ENCODE measurements around the gene MYO1D.

GRCh38 chr17:32622540-32622939 is 254.4 kb downstream of the MYO1D start:
- TF ChIP-seq, protein P1, sequence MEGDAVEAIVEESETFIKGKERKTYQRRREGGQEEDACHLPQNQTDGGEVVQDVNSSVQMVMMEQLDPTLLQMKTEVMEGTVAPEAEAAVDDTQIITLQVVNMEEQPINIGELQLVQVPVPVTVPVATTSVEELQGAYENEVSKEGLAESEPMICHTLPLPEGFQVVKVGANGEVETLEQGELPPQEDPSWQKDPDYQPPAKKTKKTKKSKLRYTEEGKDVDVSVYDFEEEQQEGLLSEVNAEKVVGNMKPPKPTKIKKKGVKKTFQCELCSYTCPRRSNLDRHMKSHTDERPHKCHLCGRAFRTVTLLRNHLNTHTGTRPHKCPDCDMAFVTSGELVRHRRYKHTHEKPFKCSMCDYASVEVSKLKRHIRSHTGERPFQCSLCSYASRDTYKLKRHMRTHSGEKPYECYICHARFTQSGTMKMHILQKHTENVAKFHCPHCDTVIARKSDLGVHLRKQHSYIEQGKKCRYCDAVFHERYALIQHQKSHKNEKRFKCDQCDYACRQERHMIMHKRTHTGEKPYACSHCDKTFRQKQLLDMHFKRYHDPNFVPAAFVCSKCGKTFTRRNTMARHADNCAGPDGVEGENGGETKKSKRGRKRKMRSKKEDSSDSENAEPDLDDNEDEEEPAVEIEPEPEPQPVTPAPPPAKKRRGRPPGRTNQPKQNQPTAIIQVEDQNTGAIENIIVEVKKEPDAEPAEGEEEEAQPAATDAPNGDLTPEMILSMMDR (IDR thresholded peaks at IDR 0.05): no peak
- TF ChIP-seq POLR2A (IDR thresholded peaks at IDR 0.05): no peak

Measured in adrenal gland (tissue), 5 donors.